Measurements from ENCODE around the gene TIFAB.

DNA sequence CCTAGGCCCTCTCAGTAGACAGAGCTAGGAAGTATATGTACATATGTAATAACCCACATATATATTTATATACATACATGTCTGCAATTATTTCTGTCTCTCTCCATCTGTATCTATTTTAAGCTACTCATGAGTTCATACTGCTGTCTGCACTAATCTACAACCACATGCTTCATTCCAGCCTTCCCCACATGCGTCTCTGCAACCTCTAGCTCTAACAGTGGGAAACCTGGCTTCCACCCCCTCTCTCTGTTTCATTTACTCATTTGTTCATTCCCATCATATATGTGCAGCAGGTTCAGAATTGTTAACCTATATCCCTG, 28.3 kb downstream of the TIFAB start:
- TF ChIP-seq POLR2A (IDR thresholded peaks at IDR 0.05) = no peak
- no peak for TF ChIP-seq EP300 (IDR thresholded peaks at IDR 0.05)
